Activated T-cell treated with anti-CD3 and anti-CD28 coated beads, Interleukin-2, amount 50 U/mL, for 24 hours (primary cell): ENCODE data around the gene TP53BP2.
"Not testable (repeated sequence)": the region's sequence is repeated elsewhere in the genome, so short reads cannot be mapped to it uniquely, and the experiment has no call there.

Source experiments
- DNase-seq: peaks from one replicate; pipeline ENCODE4 v3.0.0-alpha.2; 2020
- H3K27ac Mint-ChIP-seq: 2 replicates; pipeline ENCODE4 v1.8.0; 2020; ENCODE audit warnings: mild to moderate bottlenecking, mixed read lengths
- H3K27me3 Mint-ChIP-seq: 2 replicates; pipeline ENCODE4 v1.8.0; 2020; ENCODE audit warnings: mixed read lengths
- H3K36me3 Mint-ChIP-seq: 2 replicates; pipeline ENCODE4 v1.8.0; 2020; ENCODE audit warnings: low read depth, mixed read lengths
- H3K4me1 Mint-ChIP-seq: 2 replicates; pipeline ENCODE4 v1.8.0; 2020; ENCODE audit warnings: low read depth, mixed read lengths
- H3K4me3 Mint-ChIP-seq: 2 replicates; pipeline ENCODE4 v1.8.0; 2020; ENCODE audit warnings: mild to moderate bottlenecking, moderate library complexity, mixed read lengths
- H3K9me3 Mint-ChIP-seq: 2 replicates; pipeline ENCODE4 v1.8.0; 2020; ENCODE audit warnings: mixed read lengths

Gene TP53BP2

GRCh38 chr1:223842784-223843183 lies 3.0 kb downstream of the TP53BP2 start:
- Mint-ChIP-seq H3K4me1 (peaks cover 59% of the 10 kb centered on the region), H3K27ac (no peak overlapping the region), H3K4me3 (peak overlapping the region; percentile 48), H3K36me3 (peaks cover 20% of the 10 kb centered on the region), H3K27me3 (no peaks in the 10 kb centered on the region), H3K9me3 (no peaks in the 10 kb centered on the region)
- DNase-seq = no peak

- H3K27me3 Mint-ChIP-seq, H3K27ac Mint-ChIP-seq, H3K9me3 Mint-ChIP-seq, DNase-seq, H3K4me3 Mint-ChIP-seq: not testable (repeated sequence)
- Mint-ChIP-seq H3K4me1 (peaks cover 60% of the 10 kb centered on the region), H3K36me3 (peaks cover 20% of the 10 kb centered on the region)
Measured at GRCh38 chr1:223841977-223842623, 3.6 kb downstream of the TP53BP2 start.

GRCh38 chr1:223840254-223840653 lies 5.5 kb downstream of the TP53BP2 start:
- no peak overlapping the region for H3K4me3 Mint-ChIP-seq
- peaks cover 20% of the 10 kb centered on the region for H3K36me3 Mint-ChIP-seq
- H3K9me3 Mint-ChIP-seq = no peaks in the 10 kb centered on the region
- H3K27ac Mint-ChIP-seq = peak overlapping the region; percentile 51
- no peak for DNase-seq
- no peaks in the 10 kb centered on the region for H3K27me3 Mint-ChIP-seq
- H3K4me1 Mint-ChIP-seq = peaks cover 53% of the 10 kb centered on the region

GRCh38 chr1:223838125-223838854 lies 7.5 kb downstream of the TP53BP2 start:
- H3K4me1 Mint-ChIP-seq = peaks cover 44% of the 10 kb centered on the region
- H3K4me3 Mint-ChIP-seq = no peak overlapping the region
- peaks cover 5% of the 10 kb centered on the region for H3K36me3 Mint-ChIP-seq
- DNase-seq = no peak
- H3K27ac Mint-ChIP-seq = peak overlapping the region; percentile 20
- no peaks in the 10 kb centered on the region for H3K27me3 Mint-ChIP-seq
- H3K9me3 Mint-ChIP-seq = no peaks in the 10 kb centered on the region

- H3K27me3 Mint-ChIP-seq = no peaks in the 10 kb centered on the region
- no peaks in the 10 kb centered on the region for H3K9me3 Mint-ChIP-seq
- H3K4me3 Mint-ChIP-seq = no peak overlapping the region
- H3K27ac Mint-ChIP-seq = peak overlapping the region; percentile 20
- peaks cover 5% of the 10 kb centered on the region for H3K36me3 Mint-ChIP-seq
- DNase-seq = no peak
- H3K4me1 Mint-ChIP-seq = peaks cover 40% of the 10 kb centered on the region
Measured at GRCh38 chr1:223837687-223838086, 8.1 kb downstream of the TP53BP2 start.

- Mint-ChIP-seq H3K9me3 (no peaks in the 10 kb centered on the region), H3K36me3 (peaks cover 5% of the 10 kb centered on the region), H3K27ac (no peak overlapping the region), H3K27me3 (no peaks in the 10 kb centered on the region), H3K4me3 (no peak overlapping the region), H3K4me1 (peaks cover 36% of the 10 kb centered on the region)
- no peak for DNase-seq
Measured at GRCh38 chr1:223837206-223837605, 8.5 kb downstream of the TP53BP2 start.

GRCh38 chr1:223836586-223836985 lies 9.2 kb downstream of the TP53BP2 start:
- Mint-ChIP-seq H3K9me3 (no peaks in the 10 kb centered on the region), H3K36me3 (peaks cover 5% of the 10 kb centered on the region), H3K4me1 (peaks cover 33% of the 10 kb centered on the region), H3K27me3 (no peaks in the 10 kb centered on the region), H3K4me3 (no peak overlapping the region), H3K27ac (no peak overlapping the region)
- no peak for DNase-seq

- DNase-seq = no peak
- H3K4me3 Mint-ChIP-seq = no peak overlapping the region
- no peaks in the 10 kb centered on the region for H3K27me3 Mint-ChIP-seq
- H3K9me3 Mint-ChIP-seq = no peaks in the 10 kb centered on the region
- peaks cover 5% of the 10 kb centered on the region for H3K36me3 Mint-ChIP-seq
- no peak overlapping the region for H3K27ac Mint-ChIP-seq
- H3K4me1 Mint-ChIP-seq = peaks cover 31% of the 10 kb centered on the region
Measured at GRCh38 chr1:223835754-223836153, 10.0 kb downstream of the TP53BP2 start.

- Mint-ChIP-seq H3K36me3 (peaks cover 2% of the 10 kb centered on the region), H3K27me3 (no peaks in the 10 kb centered on the region), H3K4me3 (no peak overlapping the region), H3K27ac (no peak overlapping the region), H3K9me3 (no peaks in the 10 kb centered on the region), H3K4me1 (peaks cover 29% of the 10 kb centered on the region)
- DNase-seq = no peak
Measured at GRCh38 chr1:223834660-223835263, 11.0 kb downstream of the TP53BP2 start.

GRCh38 chr1:223833948-223834347 lies 11.8 kb downstream of the TP53BP2 start:
- H3K4me3 Mint-ChIP-seq = no peak overlapping the region
- H3K36me3 Mint-ChIP-seq = peaks cover 5% of the 10 kb centered on the region
- no peak for DNase-seq
- H3K27ac Mint-ChIP-seq = no peak overlapping the region
- H3K27me3 Mint-ChIP-seq = no peaks in the 10 kb centered on the region
- no peaks in the 10 kb centered on the region for H3K9me3 Mint-ChIP-seq
- H3K4me1 Mint-ChIP-seq = peaks cover 33% of the 10 kb centered on the region

GRCh38 chr1:223832637-223832943 lies 13.2 kb downstream of the TP53BP2 start:
- Mint-ChIP-seq H3K36me3 (peaks cover 12% of the 10 kb centered on the region), H3K4me3 (peak overlapping the region; percentile 66)
- DNase-seq = peak; percentile 57

GRCh38 chr1:223831755-223832636 lies 13.8 kb downstream of the TP53BP2 start:
- Mint-ChIP-seq H3K4me3 (peak overlapping the region; percentile 66), H3K27ac (no peak overlapping the region), H3K4me1 (peaks cover 28% of the 10 kb centered on the region), H3K36me3 (peaks cover 16% of the 10 kb centered on the region), H3K27me3 (no peaks in the 10 kb centered on the region), H3K9me3 (no peaks in the 10 kb centered on the region)
- no peak for DNase-seq

More at GRCh38 chr1:223832637-223832943, 13.2 kb downstream of the TP53BP2 start:
- Mint-ChIP-seq H3K27ac (no peak overlapping the region), H3K9me3 (no peaks in the 10 kb centered on the region), H3K27me3 (no peaks in the 10 kb centered on the region), H3K4me1 (peaks cover 27% of the 10 kb centered on the region)

- Mint-ChIP-seq H3K9me3 (no peaks in the 10 kb centered on the region), H3K36me3 (peaks cover 20% of the 10 kb centered on the region), H3K4me3 (no peak overlapping the region), H3K4me1 (peaks cover 52% of the 10 kb centered on the region), H3K27me3 (no peaks in the 10 kb centered on the region), H3K27ac (peak overlapping the region; percentile 23)
- no peak for DNase-seq
Measured at GRCh38 chr1:223829678-223830077, 16.1 kb downstream of the TP53BP2 start.

GRCh38 chr1:223828162-223828848 lies 17.4 kb downstream of the TP53BP2 start:
- H3K27me3 Mint-ChIP-seq = no peaks in the 10 kb centered on the region
- H3K9me3 Mint-ChIP-seq = no peaks in the 10 kb centered on the region
- peaks cover 64% of the 10 kb centered on the region for H3K4me1 Mint-ChIP-seq
- H3K4me3 Mint-ChIP-seq = no peak overlapping the region
- H3K36me3 Mint-ChIP-seq = peaks cover 20% of the 10 kb centered on the region
- no peak for DNase-seq
- no peak overlapping the region for H3K27ac Mint-ChIP-seq
